Skin epidermis (tissue), 12 donors: ENCODE measurements around the gene CELA2B.
"Not testable (repeated sequence)": the region's sequence is repeated elsewhere in the genome, so short reads cannot be mapped to it uniquely, and the experiment has no call there.

Source experiments
- H3K27ac ChIP-seq, 21 experiments: fragments of 200-600 bp; sonication (generic) in 11 of 21; one replicate each; pipeline ENCODE4 v1.5.0; 2020; ENCODE audit warnings: mild to moderate bottlenecking in 3 of 21, inconsistent platforms in 2 of 21, moderate library complexity in 2 of 21
- H3K4me3 ChIP-seq, 7 experiments: fragments of 200-600 bp; sonication (generic) in 2 of 7; one replicate each; pipeline ENCODE4 v1.5.0; 2020; ENCODE audit warnings: inconsistent platforms in 2 of 7, mild to moderate bottlenecking in 2 of 7, moderate library complexity in 1 of 7

Gene CELA2B

DNA sequence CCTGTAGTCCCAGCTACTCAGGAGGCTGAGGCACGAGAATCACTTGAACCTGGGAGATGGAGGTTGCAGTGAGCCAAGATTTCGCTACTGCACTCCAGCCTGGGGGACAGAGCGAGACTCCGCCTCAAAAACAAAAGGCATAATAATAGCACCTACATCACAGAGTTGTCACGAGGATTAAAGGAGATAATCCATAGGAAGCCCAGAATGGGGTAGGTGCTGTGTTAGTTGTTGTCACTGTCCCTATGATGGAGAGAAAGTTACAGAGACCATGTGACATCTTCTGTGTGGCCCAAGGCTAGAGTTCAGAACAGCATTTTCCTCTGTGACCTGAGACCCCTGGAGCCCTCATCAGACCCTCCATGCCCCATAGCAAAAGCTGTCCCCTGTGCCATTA is 12.0 kb upstream of the CELA2B start:
- H3K27ac ChIP-seq, H3K4me3 ChIP-seq: not testable (repeated sequence)

DNA sequence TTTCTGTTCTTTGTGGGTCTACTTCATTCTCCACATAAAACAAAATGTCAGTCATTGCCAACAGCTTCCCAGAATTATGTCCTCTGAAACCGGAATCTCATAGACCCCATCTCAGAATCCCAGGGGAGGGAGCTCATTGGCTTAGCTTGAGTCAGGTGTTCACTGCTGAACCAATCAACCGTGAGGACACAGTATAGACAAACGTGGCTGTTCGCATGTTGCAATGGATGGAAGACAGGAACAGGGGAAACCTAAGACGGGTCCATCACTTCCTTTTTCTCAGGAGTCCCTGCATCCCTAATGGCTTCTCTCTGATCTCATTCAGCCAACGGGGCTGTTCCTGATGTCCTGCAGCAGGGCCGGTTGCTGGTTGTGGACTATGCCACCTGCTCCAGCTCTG is 10.2 kb upstream of the CELA2B start:
- Histone ChIP-seq H3K4me3 (no peak overlapping the region), H3K27ac (no peak overlapping the region)

DNA sequence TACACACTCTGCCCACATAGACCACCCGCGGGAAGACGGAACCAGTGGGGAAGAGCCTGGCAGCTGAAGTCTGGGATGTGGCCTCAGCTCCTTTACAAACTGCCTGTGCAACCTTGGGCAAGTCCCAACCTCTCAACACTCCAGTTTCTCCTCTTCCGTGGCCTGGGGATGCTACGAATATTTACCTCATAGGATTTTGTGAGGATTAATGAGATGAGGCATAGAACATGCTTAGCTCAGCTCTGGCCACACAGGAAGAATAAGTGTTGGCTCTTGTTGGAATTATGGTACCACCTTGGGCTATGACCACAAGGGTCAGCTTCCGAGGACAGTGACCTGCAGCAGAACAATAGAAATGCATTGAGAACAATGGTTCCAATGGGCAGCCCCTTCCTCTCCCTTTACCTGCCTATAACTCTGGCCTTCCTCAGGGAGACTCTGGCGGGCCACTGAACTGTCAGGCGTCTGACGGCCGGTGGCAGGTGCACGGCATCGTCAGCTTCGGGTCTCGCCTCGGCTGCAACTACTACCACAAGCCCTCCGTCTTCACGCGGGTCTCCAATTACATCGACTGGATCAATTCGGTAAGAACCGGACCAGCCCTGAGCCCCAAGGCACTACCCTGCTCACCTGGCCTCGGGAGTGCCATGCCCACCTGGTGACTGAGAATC is 8.8 kb upstream of the CELA2B start:
- H3K27ac ChIP-seq, H3K4me3 ChIP-seq: not testable (repeated sequence)

DNA sequence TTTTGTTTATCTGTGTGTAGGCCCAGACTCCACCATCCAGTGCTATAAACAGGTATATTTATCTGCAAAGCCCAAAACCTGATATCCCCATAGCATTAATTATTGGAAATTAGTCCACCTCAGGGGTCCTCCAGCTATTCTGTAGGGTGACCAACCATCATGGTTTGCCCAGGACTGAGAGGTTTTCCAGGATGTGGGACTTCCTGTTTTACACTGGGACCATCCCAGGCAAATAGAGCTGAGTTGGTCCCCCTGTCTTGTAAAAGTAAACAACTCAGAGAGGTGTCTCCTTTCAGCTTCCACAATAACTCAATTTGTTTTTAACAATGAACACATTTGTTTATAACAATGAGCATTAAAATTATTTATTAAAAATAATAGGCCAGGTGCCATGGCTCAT is 7.8 kb upstream of the CELA2B start:
- H3K27ac ChIP-seq: no peak overlapping the region
- H3K4me3 ChIP-seq: no peak overlapping the region

DNA sequence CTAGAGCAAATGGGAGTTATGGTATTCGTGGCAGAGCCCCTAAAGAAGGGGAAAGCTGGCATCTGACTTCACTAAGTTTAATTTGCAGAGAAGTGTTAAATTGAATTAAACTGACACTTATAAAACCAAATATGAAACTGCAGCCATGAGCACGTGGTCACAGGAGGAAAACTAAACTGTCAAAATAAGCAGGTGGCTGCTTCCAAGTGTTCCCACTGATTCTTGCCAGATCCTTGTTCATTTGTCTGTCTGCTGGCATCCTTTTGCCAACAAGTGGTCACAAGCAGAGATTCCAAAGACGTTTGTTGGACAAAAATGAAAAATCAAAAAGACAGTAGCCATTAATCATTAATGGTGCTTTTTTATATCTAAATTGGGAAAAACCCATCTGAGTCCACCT is 6.5 kb upstream of the CELA2B start:
- no peak overlapping the region for H3K27ac ChIP-seq
- no peak overlapping the region for H3K4me3 ChIP-seq

DNA sequence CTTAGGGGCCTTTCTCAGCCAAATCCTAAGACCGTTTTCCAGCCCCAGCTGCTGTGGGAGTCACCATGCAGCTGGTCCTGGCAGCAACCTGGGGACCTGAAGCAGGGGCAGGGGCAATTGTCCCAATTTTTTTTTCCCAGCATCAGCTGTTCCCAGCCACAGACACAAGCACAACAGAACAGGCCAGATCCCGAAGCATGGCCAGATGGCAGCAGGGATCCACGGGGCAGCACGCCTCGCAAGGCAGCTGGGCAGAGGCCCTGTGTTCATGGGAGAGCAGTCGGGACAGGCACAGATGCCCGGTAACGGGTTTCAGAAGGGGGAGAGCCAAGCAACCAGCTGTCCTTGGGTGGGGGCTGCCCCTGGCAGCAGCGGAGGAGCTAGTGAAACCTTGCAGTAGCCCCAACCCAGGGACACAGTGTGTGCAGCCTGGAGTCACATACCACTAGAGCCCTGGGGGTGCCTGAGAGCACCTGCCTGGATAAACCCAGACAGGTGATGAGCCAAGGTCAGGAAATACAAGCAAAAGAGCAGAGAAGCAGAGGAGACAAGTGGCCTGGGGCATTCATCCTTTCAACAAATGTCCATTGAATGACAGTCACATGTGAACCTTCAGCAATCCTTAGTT is 6.0 kb upstream of the CELA2B start:
- not testable (repeated sequence) for H3K27ac ChIP-seq

DNA sequence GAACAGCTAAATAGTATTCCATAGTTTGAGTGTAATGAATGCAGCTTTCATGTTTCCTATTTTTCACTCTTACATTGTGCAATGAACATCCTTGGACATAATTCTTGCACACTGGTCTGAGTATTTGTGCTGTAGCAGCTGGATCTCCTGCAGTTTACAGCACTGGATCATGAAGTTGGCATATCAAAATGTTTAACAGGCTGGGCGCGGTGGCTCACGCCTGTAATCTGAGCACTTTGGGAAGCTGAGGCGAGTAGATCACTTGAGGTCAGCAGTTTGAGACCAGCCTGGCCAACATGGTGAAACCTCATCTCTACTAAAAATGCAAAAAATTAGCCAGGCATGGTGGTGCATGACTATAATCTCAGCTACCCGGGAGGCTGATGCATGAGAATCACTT is 4.8 kb upstream of the CELA2B start:
- not testable (repeated sequence) for H3K27ac ChIP-seq, H3K4me3 ChIP-seq

More for the DNA sequence above, 6.0 kb upstream of the CELA2B start:
- not testable (repeated sequence) for H3K4me3 ChIP-seq

DNA sequence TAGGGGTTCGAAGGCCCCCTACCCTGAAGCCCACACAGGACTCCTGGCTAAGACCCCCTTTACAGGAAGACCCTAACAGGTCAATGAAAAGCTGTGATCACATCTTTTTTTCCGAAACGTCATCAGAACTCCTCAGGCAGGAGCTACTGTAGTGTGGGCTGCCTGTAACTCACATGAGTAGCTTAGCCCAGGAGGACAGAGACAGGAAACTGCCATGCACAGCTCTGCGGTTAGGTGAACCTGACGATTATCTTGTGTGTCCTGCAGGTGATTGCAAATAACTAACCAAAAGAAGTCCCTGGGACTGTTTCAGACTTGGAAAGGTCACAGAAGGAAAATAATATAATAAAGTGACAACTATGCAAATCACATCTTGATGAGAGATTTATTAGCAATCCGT is 4.2 kb upstream of the CELA2B start:
- H3K4me3 ChIP-seq, H3K27ac ChIP-seq: not testable (repeated sequence)

DNA sequence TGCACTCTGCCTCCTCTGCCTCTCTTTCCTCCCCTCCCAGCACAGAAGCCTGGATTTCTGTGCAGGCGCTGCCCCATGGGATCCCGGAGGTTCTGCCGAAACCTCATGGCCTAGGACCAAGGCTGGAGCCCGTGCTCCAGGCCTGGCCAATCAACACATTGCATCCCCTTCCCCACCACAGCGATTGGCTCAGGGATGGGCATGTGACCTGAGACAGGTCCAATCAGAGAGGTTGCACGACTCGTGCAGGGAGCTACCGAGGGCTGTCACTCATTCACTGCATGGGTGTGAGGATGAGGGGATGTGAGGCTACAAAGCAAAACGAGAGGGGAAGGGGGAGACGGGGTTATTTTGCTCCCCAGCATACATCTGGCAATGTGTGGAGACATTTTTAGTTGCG is 3.3 kb upstream of the CELA2B start:
- no peak overlapping the region for H3K4me3 ChIP-seq
- no peak overlapping the region for H3K27ac ChIP-seq

DNA sequence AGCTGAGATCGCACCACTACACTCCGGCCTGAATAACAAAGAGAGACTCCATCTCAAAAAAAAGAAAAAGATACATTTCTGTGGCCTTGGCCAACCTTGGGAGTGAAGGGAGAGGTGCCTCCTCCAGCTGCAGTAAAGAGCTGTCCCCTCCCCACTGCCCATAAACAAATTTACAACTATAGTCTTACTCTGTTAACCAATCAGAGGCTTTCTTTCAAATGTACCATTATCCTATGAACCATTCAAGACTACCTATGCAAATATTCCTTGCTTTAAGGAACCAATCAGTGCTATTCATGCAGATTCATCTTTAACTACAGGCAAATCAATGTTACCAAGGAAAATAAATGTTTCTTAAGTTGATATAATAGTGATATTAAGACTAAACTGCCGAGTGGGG is 1.0 kb downstream of the CELA2B start:
- H3K27ac ChIP-seq: no peak overlapping the region
- H3K4me3 ChIP-seq: no peak overlapping the region

DNA sequence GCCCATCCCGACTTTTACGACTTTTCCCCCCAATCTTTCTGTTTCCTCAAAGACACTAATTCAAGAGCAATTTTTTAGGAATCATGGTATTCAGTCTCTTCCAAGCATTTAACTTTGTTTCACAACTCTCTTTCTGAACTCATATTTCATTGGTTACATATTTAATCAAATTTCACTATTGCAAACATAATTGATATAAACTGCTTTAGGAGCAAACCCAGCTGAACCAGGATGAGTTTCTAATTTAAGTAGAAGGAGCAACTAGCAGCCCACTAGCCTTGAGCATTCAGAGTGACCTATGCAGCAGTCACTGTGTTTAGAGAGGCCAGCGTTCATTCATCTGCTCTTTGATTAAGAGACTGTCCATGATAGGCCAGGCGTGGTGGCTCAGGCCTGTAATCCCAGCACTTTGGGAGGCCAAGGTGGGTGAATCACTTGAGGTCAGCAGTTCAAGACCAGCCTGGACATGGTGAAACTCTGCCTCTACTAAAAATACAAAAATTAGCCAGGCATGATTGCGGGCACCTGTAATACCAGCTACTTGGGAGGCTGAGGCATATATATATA is 1.8 kb downstream of the CELA2B start:
- Histone ChIP-seq H3K4me3 (no peak overlapping the region), H3K27ac (no peak overlapping the region)

DNA sequence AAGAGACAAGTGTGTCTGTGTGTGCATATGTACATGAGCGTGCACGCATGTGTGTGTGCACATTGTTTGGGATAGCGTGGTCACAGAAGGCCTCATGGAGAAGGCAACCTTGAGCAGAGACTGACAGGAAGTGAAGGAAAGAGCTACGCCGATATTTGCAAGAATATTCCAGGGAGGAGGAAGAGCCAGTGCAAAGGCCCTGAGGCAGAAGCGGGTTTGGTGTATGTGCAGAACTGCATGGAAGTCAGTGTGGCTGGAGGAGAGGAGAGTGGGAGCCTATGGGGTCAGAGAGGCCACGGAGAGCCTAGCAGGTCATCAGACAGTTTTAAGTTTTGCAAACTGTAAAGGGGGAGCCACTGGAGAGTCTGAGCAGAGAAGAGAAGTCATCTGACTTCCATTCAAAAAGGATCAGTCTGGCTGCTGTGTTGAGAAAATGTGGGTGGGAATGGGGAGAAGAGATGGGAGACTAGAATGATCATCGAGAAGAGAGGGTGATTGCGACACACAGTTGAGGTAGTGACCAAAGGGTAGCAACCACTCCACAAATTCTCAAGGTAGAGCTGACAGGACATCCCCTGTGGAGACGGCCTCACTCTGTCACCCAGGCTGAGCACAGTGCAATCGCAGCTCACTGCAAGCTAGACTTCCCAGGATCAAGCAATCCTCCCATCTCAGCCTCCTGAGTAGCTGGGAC is 3.9 kb downstream of the CELA2B start:
- H3K4me3 ChIP-seq: no peak overlapping the region
- no peak overlapping the region for H3K27ac ChIP-seq

DNA sequence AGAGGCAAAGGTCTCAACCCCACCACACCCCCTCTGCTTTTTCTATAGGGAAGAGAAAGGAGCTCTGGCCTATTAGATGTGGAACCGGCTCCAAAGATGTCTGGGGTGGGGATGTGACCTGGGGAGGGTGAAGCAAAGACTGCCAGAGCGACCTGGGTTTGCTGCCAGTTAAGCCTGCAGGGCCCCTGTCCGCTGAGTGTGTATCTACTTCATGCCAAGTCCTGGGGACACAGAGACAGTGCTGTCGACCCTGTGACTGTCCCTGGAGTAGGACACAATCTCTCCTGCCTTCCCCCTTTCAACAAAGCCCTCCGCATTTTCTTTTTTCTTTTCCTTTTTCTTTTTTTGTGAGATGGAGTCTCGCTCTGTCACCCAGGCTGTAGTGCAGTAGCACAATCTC is 6.6 kb downstream of the CELA2B start:
- H3K4me3 ChIP-seq, H3K27ac ChIP-seq: not testable (repeated sequence)

DNA sequence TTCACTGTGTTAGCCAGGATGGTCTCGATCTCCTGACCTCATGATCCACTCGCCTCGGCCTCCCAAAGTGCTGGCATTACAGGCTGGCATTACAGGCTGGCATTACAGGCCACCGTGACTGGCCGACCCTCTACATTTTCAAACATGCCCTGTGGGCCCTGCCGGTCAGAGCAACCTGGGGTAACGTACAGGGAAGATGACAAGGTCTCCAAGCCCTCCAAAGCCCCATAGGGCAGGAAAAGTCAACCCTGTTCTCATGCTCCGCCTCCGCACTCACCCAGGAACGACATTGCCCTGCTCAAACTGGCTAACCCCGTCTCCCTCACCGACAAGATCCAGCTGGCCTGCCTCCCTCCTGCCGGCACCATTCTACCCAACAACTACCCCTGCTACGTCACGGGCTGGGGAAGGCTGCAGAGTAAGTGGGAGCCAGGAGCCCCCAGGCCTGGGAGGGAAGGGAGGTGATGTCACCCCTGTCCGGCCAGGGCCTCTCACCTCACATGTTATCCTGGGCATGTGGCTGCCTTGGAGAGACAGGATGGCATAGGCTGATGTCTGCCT is 7.2 kb downstream of the CELA2B start:
- H3K4me3 ChIP-seq, H3K27ac ChIP-seq: not testable (repeated sequence)

DNA sequence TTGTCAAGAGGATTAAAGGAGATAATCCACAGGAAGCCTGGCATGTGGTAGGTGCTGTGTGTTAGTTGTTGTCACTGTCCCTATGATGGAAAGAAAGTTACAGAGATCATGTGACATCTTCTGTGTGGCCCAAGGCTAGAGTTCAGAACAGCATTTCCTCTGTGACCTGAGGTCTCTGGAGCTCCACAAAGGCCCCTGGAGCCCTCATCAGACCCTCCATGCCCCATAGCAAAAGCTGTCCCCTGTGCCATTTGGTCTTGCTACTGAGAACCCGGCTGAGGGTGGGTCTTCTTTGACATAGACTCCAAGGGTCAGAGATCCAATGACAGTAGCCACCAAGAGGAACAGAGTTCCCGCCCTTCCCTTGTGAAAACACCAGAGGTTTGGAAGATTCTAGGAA is 8.1 kb downstream of the CELA2B start:
- H3K27ac ChIP-seq: no peak overlapping the region
- no peak overlapping the region for H3K4me3 ChIP-seq

DNA sequence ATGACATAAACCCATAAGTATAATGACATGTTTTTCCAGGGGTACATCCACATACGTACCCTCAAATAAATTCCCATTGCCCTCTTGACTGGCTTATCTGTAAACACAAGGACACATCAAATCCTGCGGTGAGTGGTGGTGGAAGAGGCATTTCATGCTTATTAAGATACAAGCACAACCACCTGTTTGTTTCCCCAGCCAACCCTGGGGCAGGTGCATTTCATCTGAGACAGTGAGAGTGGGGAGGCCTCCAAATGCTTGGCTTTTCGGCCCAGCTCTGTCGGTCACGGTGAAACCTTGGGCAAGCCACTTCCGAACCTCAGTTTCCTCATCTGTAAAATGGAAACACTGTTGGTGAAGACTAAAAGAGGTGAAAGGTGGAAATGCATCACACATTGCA is 8.5 kb downstream of the CELA2B start:
- not testable (repeated sequence) for H3K27ac ChIP-seq, H3K4me3 ChIP-seq

DNA sequence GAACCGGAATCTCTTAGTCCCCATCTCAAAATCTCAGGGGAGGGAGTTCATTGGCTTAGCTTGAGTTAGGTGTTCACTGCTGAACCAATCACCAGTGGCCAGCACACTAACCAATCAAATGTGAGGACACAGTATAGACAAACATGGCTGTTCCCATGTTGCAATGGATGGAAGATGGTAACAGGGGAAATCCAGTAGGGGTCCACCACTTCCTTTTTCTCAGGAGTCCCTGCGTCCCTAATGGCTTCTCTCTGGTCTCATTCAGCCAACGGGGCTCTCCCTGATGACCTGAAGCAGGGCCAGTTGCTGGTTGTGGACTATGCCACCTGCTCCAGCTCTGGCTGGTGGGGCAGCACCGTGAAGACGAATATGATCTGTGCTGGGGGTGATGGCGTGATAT is 9.7 kb downstream of the CELA2B start:
- Histone ChIP-seq H3K4me3 (no peak overlapping the region), H3K27ac (no peak overlapping the region)

DNA sequence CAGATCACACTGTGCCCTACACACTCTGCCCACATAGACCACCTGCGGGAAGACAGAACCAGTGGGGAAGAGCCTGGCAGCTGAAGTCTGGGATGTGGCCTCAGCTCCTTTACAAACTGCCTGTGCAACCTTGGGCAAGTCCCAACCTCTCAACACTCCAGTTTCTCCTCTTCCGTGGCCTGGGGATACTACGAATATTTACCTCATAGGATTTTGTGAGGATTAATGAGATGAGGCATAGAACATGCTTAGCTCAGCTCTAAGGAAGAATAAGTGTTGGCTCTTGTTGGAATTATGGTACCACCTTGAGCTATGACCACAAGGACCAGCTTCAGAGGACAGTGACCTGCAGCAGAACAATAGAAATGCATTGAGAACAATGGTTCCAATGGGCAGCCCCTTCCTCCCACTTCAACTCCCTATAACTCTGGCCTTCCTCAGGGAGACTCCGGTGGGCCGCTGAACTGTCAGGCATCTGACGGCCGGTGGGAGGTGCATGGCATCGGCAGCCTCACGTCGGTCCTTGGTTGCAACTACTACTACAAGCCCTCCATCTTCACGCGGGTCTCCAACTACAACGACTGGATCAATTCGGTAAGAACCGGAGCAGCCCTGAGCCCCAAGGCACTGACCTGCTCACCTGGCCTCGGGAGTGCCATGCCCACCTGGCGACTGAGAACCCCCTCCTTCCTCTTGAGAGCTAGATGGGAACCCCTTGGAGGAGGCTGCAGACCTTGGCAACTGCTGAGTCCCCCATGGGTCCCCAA is 11.1 kb downstream of the CELA2B start:
- H3K4me3 ChIP-seq, H3K27ac ChIP-seq: not testable (repeated sequence)

DNA sequence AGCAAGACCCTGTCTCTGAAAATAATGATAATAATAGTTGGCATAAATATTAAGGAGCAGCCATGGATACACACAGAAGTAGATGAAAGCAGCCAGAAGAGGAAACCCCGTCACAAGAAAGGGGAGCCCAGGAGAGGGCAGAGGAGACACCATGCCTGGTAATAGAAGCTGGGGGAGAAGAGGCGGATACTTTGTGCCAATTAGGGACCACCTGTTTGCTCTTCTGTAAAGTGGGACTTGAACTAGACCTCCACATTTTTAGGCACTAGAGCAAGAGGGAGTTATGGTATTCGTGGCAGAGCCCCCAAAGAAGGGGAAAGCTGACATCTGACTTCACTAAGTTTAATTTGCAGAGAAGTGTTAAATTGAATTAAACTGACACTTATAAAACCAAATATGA is 12.5 kb downstream of the CELA2B start:
- Histone ChIP-seq H3K4me3 (no peak overlapping the region), H3K27ac (no peak overlapping the region)
